SU-DHL-6 (cell line): Measurements from ENCODE around the gene ARRB1.

Experiments
- EZH2phosphoT487 ChIP-seq: fragments of 200-600 bp; sonication (generic), shearing (Covaris generic); conservative IDR thresholded peaks from 2 replicates; pipeline ENCODE4 v1.6.1; 2018; ENCODE audit warnings: mild to moderate bottlenecking, antibody characterized with exemption, low read length, moderate library complexity, mixed read lengths
- TF ChIP-seq, protein P1 (sequence below): fragments of 200-600 bp; sonication (generic); IDR thresholded peaks from one replicate; pipeline ENCODE4 v1.5.1; 2017; ENCODE audit warnings: antibody characterized with exemption, mild to moderate bottlenecking, low read length, moderate library complexity; ENCODE audit not compliant: insufficient read depth, poor library complexity, severe bottlenecking

GRCh38 chr11:75394085-75394840 is 42.8 kb upstream of the ARRB1 start:
- TF ChIP-seq, protein P1, sequence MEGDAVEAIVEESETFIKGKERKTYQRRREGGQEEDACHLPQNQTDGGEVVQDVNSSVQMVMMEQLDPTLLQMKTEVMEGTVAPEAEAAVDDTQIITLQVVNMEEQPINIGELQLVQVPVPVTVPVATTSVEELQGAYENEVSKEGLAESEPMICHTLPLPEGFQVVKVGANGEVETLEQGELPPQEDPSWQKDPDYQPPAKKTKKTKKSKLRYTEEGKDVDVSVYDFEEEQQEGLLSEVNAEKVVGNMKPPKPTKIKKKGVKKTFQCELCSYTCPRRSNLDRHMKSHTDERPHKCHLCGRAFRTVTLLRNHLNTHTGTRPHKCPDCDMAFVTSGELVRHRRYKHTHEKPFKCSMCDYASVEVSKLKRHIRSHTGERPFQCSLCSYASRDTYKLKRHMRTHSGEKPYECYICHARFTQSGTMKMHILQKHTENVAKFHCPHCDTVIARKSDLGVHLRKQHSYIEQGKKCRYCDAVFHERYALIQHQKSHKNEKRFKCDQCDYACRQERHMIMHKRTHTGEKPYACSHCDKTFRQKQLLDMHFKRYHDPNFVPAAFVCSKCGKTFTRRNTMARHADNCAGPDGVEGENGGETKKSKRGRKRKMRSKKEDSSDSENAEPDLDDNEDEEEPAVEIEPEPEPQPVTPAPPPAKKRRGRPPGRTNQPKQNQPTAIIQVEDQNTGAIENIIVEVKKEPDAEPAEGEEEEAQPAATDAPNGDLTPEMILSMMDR: no peak
- no peak for TF ChIP-seq EZH2phosphoT487
